Activated CD4-positive, alpha-beta T cell treated with anti-CD3 and anti-CD28 coated beads, Interleukin-2, amount 10 ng/mL, durations not matched to agents 24 days and 14 days (primary cell): ENCODE results near the gene CD84. TPM values are rescaled to one million over a fixed set of nuclear protein-coding genes. Genes with fewer than 3 reads are reported as not detected.
"Not testable (repeated sequence)": the region's sequence is repeated elsewhere in the genome, so short reads cannot be mapped to it uniquely, and the experiment has no call there.

ENCODE experiments used
- DNase-seq: peaks from one replicate; pipeline ENCODE4 v3.0.0; 2022
- H3K27ac Mint-ChIP-seq: one replicate; pipeline ENCODE4 v1.8.0; 2022; ENCODE audit warnings: mild to moderate bottlenecking, mixed read lengths
- H3K27me3 Mint-ChIP-seq: one replicate; pipeline ENCODE4 v1.8.0; 2022; ENCODE audit warnings: mixed read lengths
- H3K36me3 Mint-ChIP-seq: one replicate; pipeline ENCODE4 v1.8.0; 2022; ENCODE audit warnings: low read depth, mild to moderate bottlenecking, mixed read lengths
- H3K4me1 Mint-ChIP-seq: one replicate; pipeline ENCODE4 v1.8.0; 2021; ENCODE audit warnings: mixed read lengths
- H3K4me3 Mint-ChIP-seq: one replicate; pipeline ENCODE4 v1.8.0; 2022; ENCODE audit warnings: mild to moderate bottlenecking, moderate library complexity, mixed read lengths
- H3K9me3 Mint-ChIP-seq: one replicate; pipeline ENCODE4 v1.8.0; 2021; ENCODE audit warnings: mixed read lengths
- intact Hi-C: fragments of 100-400 bp; cut with micrococcal nuclease; formaldehyde crosslinking; loops from one replicate; pipeline ENCODE4 v1.15.1; 2023
- total RNA-seq: library from RNA; stranded (reverse); gene quantifications from 2 replicates; pipeline ENCODE4 v1.2.3, GENCODE V29; 2022

Gene CD84
- total RNA-seq, 1 donor from 2014 or later, result 17.7 TPM

DNA sequence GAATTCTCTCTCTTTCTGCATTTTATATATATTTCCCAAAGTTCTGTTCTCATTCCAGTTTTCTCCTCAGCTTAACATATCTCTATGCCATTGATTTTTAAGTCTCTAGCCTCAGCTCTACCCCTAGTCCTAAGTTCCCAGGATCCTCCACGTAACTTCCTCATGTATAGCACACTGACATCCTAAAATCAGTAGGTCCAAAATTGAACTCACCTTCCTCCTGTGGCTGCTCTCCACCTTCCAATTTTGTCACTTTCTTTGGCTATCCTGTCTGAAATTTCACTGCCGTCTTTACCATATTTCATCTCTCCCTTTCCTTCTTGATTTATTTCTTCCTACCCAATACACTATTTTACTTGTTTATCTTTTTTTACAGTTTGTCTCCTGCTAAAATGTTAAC is 57.7 kb downstream of the CD84 start:
- peaks cover 12% of the 10 kb centered on the region for H3K9me3 Mint-ChIP-seq
- no peak for DNase-seq
- intact Hi-C loops, result loop anchor here (2.0 to 5.0 kb wide), 3 partner anchors 29 to 191 kb away; partner anchors contain the start of gene CD48
- H3K36me3 Mint-ChIP-seq, result peaks cover 54% of the 10 kb centered on the region
- peak overlapping the region; percentile 91 for H3K27ac Mint-ChIP-seq
- H3K4me1 Mint-ChIP-seq, result peaks cover 62% of the 10 kb centered on the region
- H3K4me3 Mint-ChIP-seq, result peak overlapping the region; percentile 94
- H3K27me3 Mint-ChIP-seq, result no peaks in the 10 kb centered on the region

- H3K4me1 Mint-ChIP-seq, result peaks cover 67% of the 10 kb centered on the region
- peak overlapping the region; percentile 94 for H3K4me3 Mint-ChIP-seq
- peak; percentile 70 for DNase-seq
- H3K36me3 Mint-ChIP-seq, result peaks cover 54% of the 10 kb centered on the region
- peaks cover 14% of the 10 kb centered on the region for H3K9me3 Mint-ChIP-seq
- intact Hi-C loops, result loop anchor here (1.0 to 5.0 kb wide), 8 partner anchors 19 to 191 kb away; partner anchors contain the start of gene CD48
- peak overlapping the region; percentile 91 for H3K27ac Mint-ChIP-seq
- H3K27me3 Mint-ChIP-seq, result no peaks in the 10 kb centered on the region
Observed at GRCh38 chr1:160520999-160521398, 58.3 kb downstream of the CD84 start.

DNA sequence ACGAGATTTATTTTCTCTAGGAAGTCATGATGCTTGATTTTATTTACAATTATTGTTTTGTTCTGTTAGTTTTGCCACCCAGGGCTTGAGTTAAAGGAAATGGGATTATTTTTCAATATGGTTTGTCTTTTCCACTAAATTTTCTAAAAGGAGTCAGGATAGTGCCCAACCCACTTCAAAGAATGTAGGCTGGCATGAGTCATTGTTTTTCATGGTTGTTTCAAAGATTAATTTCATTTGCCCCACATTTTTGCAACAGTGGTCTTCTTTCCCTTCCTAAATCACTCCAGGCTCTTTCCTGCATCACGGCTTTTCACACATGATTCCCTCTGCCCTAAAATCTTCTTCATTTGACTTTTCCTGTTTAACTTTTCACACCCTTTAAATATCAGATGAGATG is 58.7 kb downstream of the CD84 start:
- H3K4me1 Mint-ChIP-seq, result peaks cover 71% of the 10 kb centered on the region
- peak overlapping the region; percentile 91 for H3K27ac Mint-ChIP-seq
- no peaks in the 10 kb centered on the region for H3K27me3 Mint-ChIP-seq
- no peak for DNase-seq
- H3K4me3 Mint-ChIP-seq, result peak overlapping the region; percentile 94
- peaks cover 57% of the 10 kb centered on the region for H3K36me3 Mint-ChIP-seq
- peaks cover 13% of the 10 kb centered on the region for H3K9me3 Mint-ChIP-seq
- intact Hi-C loops, result loop anchor here (1.0 to 5.0 kb wide), 8 partner anchors 20 to 192 kb away; partner anchors contain the start of gene CD48

GRCh38 chr1:160519642-160520435 is 59.5 kb downstream of the CD84 start:
- H3K27me3 Mint-ChIP-seq, result no peaks in the 10 kb centered on the region
- peaks cover 79% of the 10 kb centered on the region for H3K4me1 Mint-ChIP-seq
- H3K27ac Mint-ChIP-seq, result peak overlapping the region; percentile 91
- H3K4me3 Mint-ChIP-seq, result peak overlapping the region; percentile 94
- intact Hi-C loops, result loop anchor here (1.0 to 5.0 kb wide), 8 partner anchors 20 to 192 kb away; partner anchors contain the start of gene CD48
- H3K9me3 Mint-ChIP-seq, result peaks cover 8% of the 10 kb centered on the region
- DNase-seq, result peak; percentile 76
- H3K36me3 Mint-ChIP-seq, result peaks cover 57% of the 10 kb centered on the region

- Mint-ChIP-seq H3K4me1 (peaks cover 85% of the 10 kb centered on the region), H3K36me3 (peaks cover 77% of the 10 kb centered on the region), H3K9me3 (peaks cover 24% of the 10 kb centered on the region), H3K27ac (peak overlapping the region; percentile 9)
- intact Hi-C loops, H3K4me3 Mint-ChIP-seq, H3K27me3 Mint-ChIP-seq, DNase-seq: not testable (repeated sequence)
Observed at GRCh38 chr1:160517519-160517918, 61.8 kb downstream of the CD84 start.

DNA sequence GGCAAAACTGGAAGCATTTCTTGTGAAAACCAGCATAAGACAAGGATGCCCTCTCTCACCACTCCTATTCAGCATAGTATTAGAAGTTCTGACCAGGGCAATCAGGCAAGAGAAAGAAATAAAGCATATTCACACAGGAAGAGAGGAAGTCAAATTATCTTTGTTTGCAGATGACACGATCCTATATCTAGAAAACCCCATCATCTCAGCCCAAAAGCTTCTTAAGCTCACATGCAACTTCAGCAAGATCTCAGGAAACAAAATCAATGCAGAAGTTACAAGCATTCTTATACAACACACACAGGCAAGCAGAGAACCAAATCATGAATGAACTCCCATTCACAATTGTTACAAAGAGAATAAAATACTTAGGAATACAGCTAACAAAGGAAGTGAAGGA is 63.4 kb downstream of the CD84 start:
- intact Hi-C loops, H3K27me3 Mint-ChIP-seq, DNase-seq: not testable (repeated sequence)
- Mint-ChIP-seq H3K36me3 (peaks cover 81% of the 10 kb centered on the region), H3K27ac (peak overlapping the region; percentile 48), H3K9me3 (peaks cover 28% of the 10 kb centered on the region), H3K4me3 (peak overlapping the region; percentile 60), H3K4me1 (peaks cover 71% of the 10 kb centered on the region)

GRCh38 chr1:160504651-160505050 is 74.6 kb downstream of the CD84 start:
- no peak for DNase-seq
- H3K36me3 Mint-ChIP-seq, result peaks cover 95% of the 10 kb centered on the region
- no peak overlapping the region for H3K4me3 Mint-ChIP-seq
- no peaks in the 10 kb centered on the region for H3K27me3 Mint-ChIP-seq
- H3K27ac Mint-ChIP-seq, result no peak overlapping the region
- H3K4me1 Mint-ChIP-seq, result peaks cover 21% of the 10 kb centered on the region
- peaks cover 49% of the 10 kb centered on the region for H3K9me3 Mint-ChIP-seq
- intact Hi-C loops, result no loop called here

DNA sequence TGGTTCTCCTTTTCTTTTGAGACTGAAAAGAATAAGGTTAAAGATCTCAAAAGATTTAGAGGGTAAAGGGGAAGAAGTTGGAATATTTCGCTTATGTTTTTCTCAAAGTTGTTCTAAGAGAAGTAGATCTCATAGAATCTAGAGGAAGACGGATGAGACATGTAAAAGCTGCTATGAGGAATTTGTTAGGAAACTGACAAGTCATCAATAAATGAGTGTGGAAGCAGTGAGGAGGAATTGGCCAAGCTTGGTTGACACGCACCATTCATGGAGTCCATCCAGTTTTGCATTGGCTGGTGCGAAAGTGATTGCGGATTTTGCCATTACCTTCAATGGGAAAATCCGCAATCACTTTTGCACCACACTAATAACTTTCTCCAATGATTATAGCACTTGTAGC is 76.2 kb downstream of the CD84 start:
- peaks cover 30% of the 10 kb centered on the region for H3K4me1 Mint-ChIP-seq
- H3K4me3 Mint-ChIP-seq, result no peak overlapping the region
- H3K9me3 Mint-ChIP-seq, result peaks cover 52% of the 10 kb centered on the region
- H3K36me3 Mint-ChIP-seq, result peaks cover 95% of the 10 kb centered on the region
- intact Hi-C loops, result no loop called here
- H3K27ac Mint-ChIP-seq, result no peak overlapping the region
- no peaks in the 10 kb centered on the region for H3K27me3 Mint-ChIP-seq
- DNase-seq, result no peak

DNA sequence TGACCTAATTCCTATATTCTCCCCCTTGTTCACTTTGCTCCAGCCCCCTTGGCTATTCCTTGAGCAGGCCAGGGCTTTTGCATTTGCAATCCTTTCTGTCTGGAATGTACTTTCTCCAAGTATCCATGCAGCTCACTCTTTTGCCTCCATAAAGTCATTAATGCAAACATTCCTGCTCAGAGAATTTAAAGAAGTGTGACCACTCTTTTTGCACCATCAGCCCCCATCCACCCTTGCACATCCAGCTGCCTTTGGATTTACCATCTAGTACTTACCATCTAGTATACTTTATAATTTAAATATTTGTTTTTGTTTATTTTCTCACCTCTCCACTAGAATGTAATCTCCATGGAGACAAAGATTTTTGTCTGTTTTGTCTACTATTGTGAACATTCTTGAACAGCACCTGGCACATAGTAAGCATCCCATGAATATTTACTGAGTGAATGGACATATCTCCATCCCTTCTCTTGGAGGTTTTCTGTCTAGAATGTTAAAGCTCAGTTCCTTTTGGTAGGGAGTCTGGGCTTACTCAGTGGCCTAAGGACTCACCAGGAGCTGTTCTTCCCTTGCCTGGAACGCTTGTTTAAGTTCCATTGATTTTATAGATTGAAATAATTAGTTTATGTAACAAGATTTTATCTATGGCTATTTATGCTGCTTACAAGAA is 78.8 kb downstream of the CD84 start:
- intact Hi-C loops, result no loop called here
- peaks cover 79% of the 10 kb centered on the region for H3K36me3 Mint-ChIP-seq
- DNase-seq, result no peak
- peaks cover 40% of the 10 kb centered on the region for H3K9me3 Mint-ChIP-seq
- no peak overlapping the region for H3K4me3 Mint-ChIP-seq
- no peaks in the 10 kb centered on the region for H3K27me3 Mint-ChIP-seq
- H3K27ac Mint-ChIP-seq, result peak overlapping the region; percentile 18
- H3K4me1 Mint-ChIP-seq, result peaks cover 42% of the 10 kb centered on the region

DNA sequence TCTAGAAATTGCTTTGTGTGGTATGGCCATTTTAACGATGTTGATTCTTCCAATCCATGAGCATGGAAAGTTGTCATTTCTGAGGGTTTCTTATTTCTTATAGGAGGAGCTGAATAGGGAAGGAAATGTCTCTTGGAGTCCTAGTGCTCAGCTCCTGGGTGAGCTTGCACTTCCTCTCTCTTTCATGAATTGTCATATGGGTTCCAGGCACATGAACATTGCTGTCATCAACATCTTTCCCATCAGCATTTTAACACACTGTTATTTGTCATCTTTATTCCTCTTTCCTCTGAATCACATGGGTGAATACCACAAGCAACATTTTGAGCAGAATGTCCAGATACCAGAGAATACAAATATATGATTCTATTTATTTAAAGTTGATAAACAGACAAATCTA is 79.7 kb downstream of the CD84 start:
- no peak for DNase-seq
- H3K27me3 Mint-ChIP-seq, result no peaks in the 10 kb centered on the region
- H3K4me3 Mint-ChIP-seq, result no peak overlapping the region
- H3K4me1 Mint-ChIP-seq, result peaks cover 45% of the 10 kb centered on the region
- intact Hi-C loops, result no loop called here
- H3K9me3 Mint-ChIP-seq, result peaks cover 47% of the 10 kb centered on the region
- H3K27ac Mint-ChIP-seq, result no peak overlapping the region
- H3K36me3 Mint-ChIP-seq, result peaks cover 72% of the 10 kb centered on the region

GRCh38 chr1:160498301-160499065 is 80.8 kb downstream of the CD84 start:
- Mint-ChIP-seq H3K4me1 (peaks cover 44% of the 10 kb centered on the region), H3K9me3 (peaks cover 46% of the 10 kb centered on the region), H3K36me3 (peaks cover 61% of the 10 kb centered on the region)
- H3K4me3 Mint-ChIP-seq, H3K27me3 Mint-ChIP-seq, intact Hi-C loops, DNase-seq, H3K27ac Mint-ChIP-seq: not testable (repeated sequence)

GRCh38 chr1:160496334-160496733 is 83.0 kb downstream of the CD84 start:
- intact Hi-C loops, result loop anchor here (2.0 kb wide), 1 partner anchor 14 kb away; no protein-coding TSS in a partner anchor
- H3K27me3 Mint-ChIP-seq, result no peaks in the 10 kb centered on the region
- peak overlapping the region; percentile 55 for H3K27ac Mint-ChIP-seq
- no peak for DNase-seq
- peaks cover 30% of the 10 kb centered on the region for H3K9me3 Mint-ChIP-seq
- peaks cover 40% of the 10 kb centered on the region for H3K36me3 Mint-ChIP-seq
- H3K4me3 Mint-ChIP-seq, result no peak overlapping the region
- H3K4me1 Mint-ChIP-seq, result peaks cover 33% of the 10 kb centered on the region

DNA sequence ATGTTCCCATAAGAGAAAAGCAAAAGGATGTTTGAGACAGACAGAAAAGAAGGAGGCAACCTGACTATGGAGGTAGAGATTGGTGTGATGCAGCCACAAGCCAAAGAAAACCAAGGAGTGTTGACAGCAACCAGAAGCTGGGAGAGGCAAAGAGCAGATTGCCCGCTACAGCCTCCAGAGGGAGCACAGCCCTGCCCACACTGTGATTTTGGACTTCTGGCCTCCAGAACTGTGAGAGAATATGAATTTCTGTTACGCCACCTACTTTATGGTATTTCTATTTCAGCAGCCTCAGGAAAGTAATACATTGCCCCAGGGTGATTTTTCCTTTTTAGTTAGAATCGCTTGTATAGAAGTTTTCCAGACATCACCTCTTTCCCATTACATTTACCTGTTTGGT is 84.7 kb downstream of the CD84 start:
- DNase-seq, result no peak
- Mint-ChIP-seq H3K4me3 (no peak overlapping the region), H3K36me3 (peaks cover 37% of the 10 kb centered on the region), H3K4me1 (peaks cover 33% of the 10 kb centered on the region), H3K27ac (no peak overlapping the region), H3K27me3 (no peaks in the 10 kb centered on the region), H3K9me3 (peaks cover 29% of the 10 kb centered on the region)
- intact Hi-C loops, result no loop called here
